ENCODE data around the gene EDC4. TPM values are rescaled to one million over a fixed set of nuclear protein-coding genes. Genes with fewer than 3 reads are reported as not detected.
"Not testable (repeated sequence)": the region's sequence is repeated elsewhere in the genome, so short reads cannot be mapped to it uniquely, and the experiment has no call there.

Gene EDC4
- total RNA-seq, 1 experiment from 2014 or later, result 99.9 TPM

DNA sequence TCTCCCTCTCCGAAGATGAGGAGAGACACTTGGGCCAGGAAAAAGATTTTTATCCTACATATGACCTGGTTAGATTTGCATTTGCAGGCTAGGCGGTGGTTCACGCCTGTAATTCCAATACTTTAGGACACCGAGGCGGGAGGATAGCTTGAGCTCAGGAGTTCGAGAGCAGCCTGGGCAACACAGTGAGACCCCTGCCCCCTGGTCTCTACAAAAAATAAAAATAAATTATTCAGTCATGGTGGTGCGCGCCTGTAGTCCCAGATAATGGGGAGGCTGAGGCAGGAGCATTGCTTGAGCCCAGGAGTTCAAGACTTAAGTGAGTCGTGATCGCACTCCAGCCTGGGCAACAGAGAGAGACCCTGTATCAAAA is 38.6 kb upstream of the EDC4 start:
- TF ChIP-seq, protein P1, sequence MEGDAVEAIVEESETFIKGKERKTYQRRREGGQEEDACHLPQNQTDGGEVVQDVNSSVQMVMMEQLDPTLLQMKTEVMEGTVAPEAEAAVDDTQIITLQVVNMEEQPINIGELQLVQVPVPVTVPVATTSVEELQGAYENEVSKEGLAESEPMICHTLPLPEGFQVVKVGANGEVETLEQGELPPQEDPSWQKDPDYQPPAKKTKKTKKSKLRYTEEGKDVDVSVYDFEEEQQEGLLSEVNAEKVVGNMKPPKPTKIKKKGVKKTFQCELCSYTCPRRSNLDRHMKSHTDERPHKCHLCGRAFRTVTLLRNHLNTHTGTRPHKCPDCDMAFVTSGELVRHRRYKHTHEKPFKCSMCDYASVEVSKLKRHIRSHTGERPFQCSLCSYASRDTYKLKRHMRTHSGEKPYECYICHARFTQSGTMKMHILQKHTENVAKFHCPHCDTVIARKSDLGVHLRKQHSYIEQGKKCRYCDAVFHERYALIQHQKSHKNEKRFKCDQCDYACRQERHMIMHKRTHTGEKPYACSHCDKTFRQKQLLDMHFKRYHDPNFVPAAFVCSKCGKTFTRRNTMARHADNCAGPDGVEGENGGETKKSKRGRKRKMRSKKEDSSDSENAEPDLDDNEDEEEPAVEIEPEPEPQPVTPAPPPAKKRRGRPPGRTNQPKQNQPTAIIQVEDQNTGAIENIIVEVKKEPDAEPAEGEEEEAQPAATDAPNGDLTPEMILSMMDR (conservative IDR thresholded peaks at IDR 0.05; ENCODE audit: low read depth, low read length), result no peak
- no peak for TF ChIP-seq EZH2 (IDR thresholded peaks at IDR 0.05; ENCODE audit: borderline replicate concordance, low read depth, low read length, poor library complexity, severe bottlenecking)
- ChIA-PET CTCF (interaction anchor here (0.6 to 2.3 kb wide), 2 partner anchors 18 to 104 kb away, joined by 3 to 10 read pairs; no protein-coding TSS in a partner anchor), POLR2A (ENCODE audit: low non-redundant PET) (interaction anchor here (0.6 kb wide), 1 partner anchor 39 kb away, joined by 5 read pairs; no protein-coding TSS in a partner anchor)
- Histone ChIP-seq H3K4me1 (ENCODE audit: insufficient read depth, low read length, poor library complexity, severe bottlenecking) (no peaks in the 10 kb centered on the region), H3K27me3 (replicated peaks; ENCODE audit: insufficient read depth, low read depth, low read length, poor library complexity) (no peaks in the 10 kb centered on the region), H3K36me3 (ENCODE audit: insufficient read depth, low read length, poor library complexity, severe bottlenecking) (peaks cover 23% of the 10 kb centered on the region), H3K4me3 (ENCODE audit: low read depth, low read length, poor library complexity, severe bottlenecking) (peak overlapping the region; percentile 79), H3K27ac (ENCODE audit: low read depth, low read length, poor library complexity, severe bottlenecking) (no peak overlapping the region), H3K9me3 (ENCODE audit: low read depth, low read length, poor library complexity, severe bottlenecking) (no peaks in the 10 kb centered on the region)
- BruUV-seq (replicated peaks), result no TSS peak
- intact Hi-C loops (cut with micrococcal nuclease; ENCODE audit: unreplicated experiment), result no loop called here
- DNase-seq (ENCODE audit: low spot score), result no peak

DNA sequence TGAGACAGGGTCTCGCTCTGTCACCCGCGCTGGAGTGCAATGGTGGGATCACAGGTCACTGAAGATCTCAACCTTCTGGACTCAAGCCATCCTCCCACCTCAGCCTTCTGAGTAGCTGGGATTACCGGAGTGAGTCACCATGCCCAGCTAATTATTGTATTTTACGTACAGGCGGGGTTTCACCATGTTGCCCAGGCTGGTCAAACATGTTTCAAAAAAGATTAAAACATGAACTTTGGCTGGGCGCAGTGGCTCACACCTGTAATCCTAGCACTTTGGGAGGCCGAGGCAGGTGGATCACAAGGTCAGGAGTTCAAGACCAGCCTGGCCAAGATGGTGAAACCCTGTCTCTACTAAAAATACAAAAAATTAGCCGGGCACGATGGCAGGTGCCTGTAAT is 35.7 kb upstream of the EDC4 start:
- BruUV-seq (replicated peaks); DNase-seq (ENCODE audit: low spot score); POLR2A ChIA-PET (ENCODE audit: low non-redundant PET); intact Hi-C loops (cut with micrococcal nuclease; ENCODE audit: unreplicated experiment); H3K27ac ChIP-seq (ENCODE audit: low read depth, low read length, poor library complexity, severe bottlenecking); H3K4me3 ChIP-seq (ENCODE audit: low read depth, low read length, poor library complexity, severe bottlenecking); H3K9me3 ChIP-seq (ENCODE audit: low read depth, low read length, poor library complexity, severe bottlenecking); H3K27me3 ChIP-seq (replicated peaks; ENCODE audit: insufficient read depth, low read depth, low read length, poor library complexity); H3K36me3 ChIP-seq (ENCODE audit: insufficient read depth, low read length, poor library complexity, severe bottlenecking); H3K4me1 ChIP-seq (ENCODE audit: insufficient read depth, low read length, poor library complexity, severe bottlenecking): not testable (repeated sequence)
- CTCF ChIA-PET, result interaction anchor here (0.7 kb wide), 1 partner anchor 21 kb away, joined by 4 read pairs; no protein-coding TSS in a partner anchor

GRCh38 chr16:67837811-67838210 is 35.0 kb upstream of the EDC4 start:
- intact Hi-C loops (cut with micrococcal nuclease; ENCODE audit: unreplicated experiment), result no loop called here
- CTCF ChIA-PET, result interaction anchor here (0.7 kb wide), 1 partner anchor 129 kb away, joined by 3 read pairs; no protein-coding TSS in a partner anchor
- H3K9me3 ChIP-seq (ENCODE audit: low read depth, low read length, poor library complexity, severe bottlenecking), result no peaks in the 10 kb centered on the region
- POLR2A ChIA-PET (ENCODE audit: low non-redundant PET), result no interaction called here
- H3K27ac ChIP-seq (ENCODE audit: low read depth, low read length, poor library complexity, severe bottlenecking), result no peak overlapping the region
- no peak for DNase-seq (ENCODE audit: low spot score)
- no peaks in the 10 kb centered on the region for H3K36me3 ChIP-seq (ENCODE audit: insufficient read depth, low read length, poor library complexity, severe bottlenecking)
- H3K4me3 ChIP-seq (ENCODE audit: low read depth, low read length, poor library complexity, severe bottlenecking), result no peak overlapping the region
- no peaks in the 10 kb centered on the region for H3K27me3 ChIP-seq (replicated peaks; ENCODE audit: insufficient read depth, low read depth, low read length, poor library complexity)
- no TSS peak for BruUV-seq (replicated peaks)
- peaks cover 6% of the 10 kb centered on the region for H3K4me1 ChIP-seq (ENCODE audit: insufficient read depth, low read length, poor library complexity, severe bottlenecking)
- TF ChIP-seq, protein P1 (conservative IDR thresholded peaks at IDR 0.05; ENCODE audit: low read depth, low read length), result no peak
- TF ChIP-seq EZH2 (IDR thresholded peaks at IDR 0.05; ENCODE audit: borderline replicate concordance, low read depth, low read length, poor library complexity, severe bottlenecking), result no peak

DNA sequence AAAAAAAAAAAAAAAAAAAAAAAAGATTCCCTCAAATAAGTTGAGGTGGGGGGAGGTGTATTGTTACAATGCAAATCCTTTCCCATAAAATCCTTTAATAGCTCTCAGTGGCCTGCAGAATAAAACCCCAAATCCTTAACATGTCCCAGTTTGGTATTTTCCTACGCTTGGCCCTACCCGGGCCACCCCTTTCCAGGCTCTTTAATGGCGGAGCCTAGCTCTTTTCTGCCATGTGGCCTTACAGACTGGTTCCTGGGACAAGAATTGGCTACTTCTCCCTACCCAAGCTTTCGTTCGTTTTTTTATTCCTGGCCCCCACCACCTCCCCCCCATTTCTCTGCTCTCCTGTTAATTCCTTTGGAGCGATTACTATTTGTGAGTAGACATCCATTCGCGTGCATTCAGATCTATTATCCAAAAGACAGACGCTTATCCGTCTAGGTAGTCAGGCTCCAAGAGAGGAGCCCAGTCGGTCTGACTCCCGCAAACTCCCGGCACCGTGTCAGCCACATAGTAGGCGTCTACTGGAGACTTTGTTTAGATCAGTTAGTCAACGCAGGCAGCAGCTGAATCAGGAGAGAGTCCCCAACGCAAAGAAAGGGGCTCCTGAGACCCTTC is 31.5 kb upstream of the EDC4 start:
- intact Hi-C loops (cut with micrococcal nuclease; ENCODE audit: unreplicated experiment), result no loop called here
- ChIA-PET POLR2A (ENCODE audit: low non-redundant PET) (no interaction called here), CTCF (no interaction called here)
- Histone ChIP-seq H3K27ac (ENCODE audit: low read depth, low read length, poor library complexity, severe bottlenecking) (peak overlapping the region; percentile 99), H3K4me1 (ENCODE audit: insufficient read depth, low read length, poor library complexity, severe bottlenecking) (peaks cover 29% of the 10 kb centered on the region), H3K4me3 (ENCODE audit: low read depth, low read length, poor library complexity, severe bottlenecking) (peak overlapping the region; percentile 89), H3K27me3 (replicated peaks; ENCODE audit: insufficient read depth, low read depth, low read length, poor library complexity) (no peaks in the 10 kb centered on the region), H3K9me3 (ENCODE audit: low read depth, low read length, poor library complexity, severe bottlenecking) (no peaks in the 10 kb centered on the region), H3K36me3 (ENCODE audit: insufficient read depth, low read length, poor library complexity, severe bottlenecking) (no peaks in the 10 kb centered on the region)
- TF ChIP-seq, protein P1 (conservative IDR thresholded peaks at IDR 0.05; ENCODE audit: low read depth, low read length), result no peak
- TF ChIP-seq EZH2 (IDR thresholded peaks at IDR 0.05; ENCODE audit: borderline replicate concordance, low read depth, low read length, poor library complexity, severe bottlenecking), result no peak
- peak; percentile 33 for DNase-seq (ENCODE audit: low spot score)
- BruUV-seq (replicated peaks), result no TSS peak

All from A673 (cell line).